ENCODE data around the gene DPYD. TPM values are rescaled to one million over a fixed set of nuclear protein-coding genes. Genes with fewer than 3 reads are reported as not detected.

The DPYD gene
- total and polyA plus RNA-seq, 10 of the 15 experiments (the other 5 are each of a cell fraction or from before 2014, with no cell fraction given): 5.7 to 23.8 (median 10.2) TPM

DNA sequence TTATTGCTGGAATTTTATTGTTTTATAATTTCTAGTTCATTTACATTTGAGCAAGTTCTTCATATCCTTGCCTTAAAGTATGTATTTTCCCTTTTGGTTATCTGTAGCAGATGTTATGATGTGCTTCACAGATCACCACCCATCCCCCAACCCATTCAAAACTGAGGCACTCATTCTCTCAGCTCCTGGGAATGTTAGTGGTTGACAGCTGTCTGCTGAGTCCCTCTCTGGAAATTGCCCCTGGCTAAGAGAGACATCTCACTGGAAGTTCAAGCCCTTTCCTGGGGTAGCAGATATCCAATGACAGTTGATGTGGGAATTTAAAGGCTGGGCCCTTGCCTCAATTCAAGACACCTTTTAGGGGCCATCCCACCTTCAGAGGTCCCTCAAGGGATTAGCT is 4.3 kb upstream of the DPYD start:
- Histone ChIP-seq H3K79me2 (ENCODE audit: control insufficient read depth, insufficient read depth, low read length) (peaks cover 3% of the 10 kb centered on the region; the same call in 1 of the 2 replicates), H4K20me1 (ENCODE audit: control insufficient read depth, insufficient read depth) (no peaks in the 10 kb centered on the region), H3K9me3 (replicated peaks; ENCODE audit: control insufficient read depth, insufficient read depth, low read length) (no peaks in the 10 kb centered on the region), H3K4me2 (ENCODE audit: control insufficient read depth, insufficient read depth) (no peak overlapping the region), H3K9ac (ENCODE audit: control insufficient read depth, insufficient read depth, low read length) (no peak overlapping the region), H3K27ac (ENCODE audit: control insufficient read depth, insufficient read depth) (no peak overlapping the region), H3K36me3 (ENCODE audit: control insufficient read depth in 2 of 2, insufficient read depth in 2 of 2, low read length in 1 of 2) (no peaks in the 10 kb centered on the region), H3K27me3 (replicated peaks in 1 of 2; ENCODE audit: control insufficient read depth in 2 of 2, insufficient read depth in 2 of 2, low read length in 1 of 2) (no peaks in the 10 kb centered on the region), H3K4me1 (ENCODE audit: control insufficient read depth, insufficient read depth, low read length) (0 out of 2 replicates have a peak, but pooled peaks cover 2% of the 10 kb centered on the region), H3K4me3 (no peak overlapping the region), H2AFZ (ENCODE audit: control insufficient read depth, low read depth, low read length) (no peak overlapping the region)
- ChIA-PET POLR2A (interaction anchor here (1.5 kb wide), 1 partner anchor 8 kb away, joined by 4 read pairs; no protein-coding TSS in a partner anchor), RAD21 (ENCODE audit: unreplicated experiment) (no interaction called here), CTCF (no interaction called here), SMC1A (ENCODE audit: uncharacterized antibody, unreplicated experiment) (interaction anchor here (0.7 kb wide), 1 partner anchor 134 kb away, joined by 3 read pairs; no protein-coding TSS in a partner anchor)
- ATAC-seq (no peak), FAIRE-seq (no peak), DNase-seq (ENCODE audit: low read depth, low spot score) (no peak)
- intact Hi-C loops (cut with micrococcal nuclease; ENCODE audit: unreplicated experiment) (no loop called here), in situ Hi-C loops (cut with MboI) (no loop called here)
- BruUV-seq (replicated peaks): no TSS peak
- TF ChIP-seq, protein P1, sequence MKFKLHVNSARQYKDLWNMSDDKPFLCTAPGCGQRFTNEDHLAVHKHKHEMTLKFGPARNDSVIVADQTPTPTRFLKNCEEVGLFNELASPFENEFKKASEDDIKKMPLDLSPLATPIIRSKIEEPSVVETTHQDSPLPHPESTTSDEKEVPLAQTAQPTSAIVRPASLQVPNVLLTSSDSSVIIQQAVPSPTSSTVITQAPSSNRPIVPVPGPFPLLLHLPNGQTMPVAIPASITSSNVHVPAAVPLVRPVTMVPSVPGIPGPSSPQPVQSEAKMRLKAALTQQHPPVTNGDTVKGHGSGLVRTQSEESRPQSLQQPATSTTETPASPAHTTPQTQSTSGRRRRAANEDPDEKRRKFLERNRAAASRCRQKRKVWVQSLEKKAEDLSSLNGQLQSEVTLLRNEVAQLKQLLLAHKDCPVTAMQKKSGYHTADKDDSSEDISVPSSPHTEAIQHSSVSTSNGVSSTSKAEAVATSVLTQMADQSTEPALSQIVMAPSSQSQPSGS (IDR thresholded peaks at IDR 0.05; ENCODE audit: low read length): no peak
- no peak for TF ChIP-seq RELA (IDR thresholded peaks at IDR 0.05; ENCODE audit: borderline replicate concordance, partially characterized antibody)
- TF ChIP-seq POLR2AphosphoS5 (IDR thresholded peaks at IDR 0.05; ENCODE audit: low read length): no peak
- TF ChIP-seq PML (IDR thresholded peaks at IDR 0.05; ENCODE audit: low read length): no peak
- no peak for TF ChIP-seq MYC (IDR thresholded peaks at IDR 0.05; ENCODE audit: insufficient read depth, insufficient read length, insufficient replicate concordance, low read length, severe bottlenecking)
- TF ChIP-seq BRCA1 (IDR thresholded peaks at IDR 0.05; ENCODE audit: low read depth, low read length): no peak
- no peak for TF ChIP-seq POLR2A (IDR thresholded peaks at IDR 0.05; ENCODE audit: low read depth, low read length)
- no peak for TF ChIP-seq CBX3 (IDR thresholded peaks at IDR 0.05; ENCODE audit: borderline replicate concordance, low read depth)
- TF ChIP-seq MYB (IDR thresholded peaks at IDR 0.05; ENCODE audit: borderline replicate concordance, low read depth, low read length): no peak
- no peak for TF ChIP-seq TCF3 (IDR thresholded peaks at IDR 0.05; ENCODE audit: borderline replicate concordance, insufficient read depth, low read depth, low read length)
- TF ChIP-seq FOXK2 (IDR thresholded peaks at IDR 0.05): no peak
- TF ChIP-seq, protein P2, sequence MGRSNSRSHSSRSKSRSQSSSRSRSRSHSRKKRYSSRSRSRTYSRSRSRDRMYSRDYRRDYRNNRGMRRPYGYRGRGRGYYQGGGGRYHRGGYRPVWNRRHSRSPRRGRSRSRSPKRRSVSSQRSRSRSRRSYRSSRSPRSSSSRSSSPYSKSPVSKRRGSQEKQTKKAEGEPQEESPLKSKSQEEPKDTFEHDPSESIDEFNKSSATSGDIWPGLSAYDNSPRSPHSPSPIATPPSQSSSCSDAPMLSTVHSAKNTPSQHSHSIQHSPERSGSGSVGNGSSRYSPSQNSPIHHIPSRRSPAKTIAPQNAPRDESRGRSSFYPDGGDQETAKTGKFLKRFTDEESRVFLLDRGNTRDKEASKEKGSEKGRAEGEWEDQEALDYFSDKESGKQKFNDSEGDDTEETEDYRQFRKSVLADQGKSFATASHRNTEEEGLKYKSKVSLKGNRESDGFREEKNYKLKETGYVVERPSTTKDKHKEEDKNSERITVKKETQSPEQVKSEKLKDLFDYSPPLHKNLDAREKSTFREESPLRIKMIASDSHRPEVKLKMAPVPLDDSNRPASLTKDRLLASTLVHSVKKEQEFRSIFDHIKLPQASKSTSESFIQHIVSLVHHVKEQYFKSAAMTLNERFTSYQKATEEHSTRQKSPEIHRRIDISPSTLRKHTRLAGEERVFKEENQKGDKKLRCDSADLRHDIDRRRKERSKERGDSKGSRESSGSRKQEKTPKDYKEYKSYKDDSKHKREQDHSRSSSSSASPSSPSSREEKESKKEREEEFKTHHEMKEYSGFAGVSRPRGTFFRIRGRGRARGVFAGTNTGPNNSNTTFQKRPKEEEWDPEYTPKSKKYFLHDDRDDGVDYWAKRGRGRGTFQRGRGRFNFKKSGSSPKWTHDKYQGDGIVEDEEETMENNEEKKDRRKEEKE (IDR thresholded peaks at IDR 0.05): no peak

Data from GM12878 (cell line).